ENCODE data around the gene TGFB1I1. TPM values are rescaled to one million over a fixed set of nuclear protein-coding genes. Genes with fewer than 3 reads are reported as not detected.

TGFB1I1 gene
- total RNA-seq, 3 donors from 2014 or later: 17.4 to 31.8 (median 30.1) TPM

GRCh38 chr16:31467151-31467773, 4.7 kb upstream of the TGFB1I1 start:
- intact Hi-C loops (cut with DNase I; ENCODE audit: low total_unique reads): no loop called here
- no peak for DNase-seq (ENCODE audit: low spot score in 2 of 2)
- Histone ChIP-seq H3K27ac (no peak overlapping the region), H3K9me3 (no peaks in the 10 kb centered on the region), H3K4me1 (no peaks in the 10 kb centered on the region), H3K4me3 (no peak overlapping the region), H3K27me3 (no peaks in the 10 kb centered on the region), H3K36me3 (no peaks in the 10 kb centered on the region)
- TF ChIP-seq POLR2A (IDR thresholded peaks at IDR 0.05) (no peak), POLR2AphosphoS5 (IDR thresholded peaks at IDR 0.05) (no peak), CTCF (IDR thresholded peaks at IDR 0.05) (no peak)

- H3K27me3 ChIP-seq: no peaks in the 10 kb centered on the region
- no peak for TF ChIP-seq POLR2AphosphoS5 (IDR thresholded peaks at IDR 0.05)
- no peak for TF ChIP-seq CTCF (IDR thresholded peaks at IDR 0.05)
- TF ChIP-seq POLR2A (IDR thresholded peaks at IDR 0.05): no peak
- H3K36me3 ChIP-seq: no peaks in the 10 kb centered on the region
- H3K9me3 ChIP-seq: no peaks in the 10 kb centered on the region
- no peak overlapping the region for H3K4me3 ChIP-seq
- no peaks in the 10 kb centered on the region for H3K4me1 ChIP-seq
- no peak overlapping the region for H3K27ac ChIP-seq
- intact Hi-C loops (cut with DNase I; ENCODE audit: low total_unique reads): no loop called here
- DNase-seq (ENCODE audit: low spot score in 2 of 2): no peak
Measured at GRCh38 chr16:31467858-31468257, 4.1 kb upstream of the TGFB1I1 start.

- intact Hi-C loops (cut with DNase I; ENCODE audit: low total_unique reads): no loop called here
- Histone ChIP-seq H3K4me1 (no peaks in the 10 kb centered on the region), H3K4me3 (peak overlapping the region in 1 of 3 donors; percentile 77), H3K27me3 (no peaks in the 10 kb centered on the region), H3K9me3 (no peaks in the 10 kb centered on the region), H3K27ac (peak overlapping the region; percentile 87 to 94), H3K36me3 (no peaks in the 10 kb centered on the region)
- no peak for DNase-seq (ENCODE audit: low spot score in 2 of 2)
- TF ChIP-seq POLR2AphosphoS5 (IDR thresholded peaks at IDR 0.05): no peak
- no peak for TF ChIP-seq POLR2A (IDR thresholded peaks at IDR 0.05)
- no peak for TF ChIP-seq CTCF (IDR thresholded peaks at IDR 0.05)
Measured at GRCh38 chr16:31470615-31471014, 1.3 kb upstream of the TGFB1I1 start.

- Histone ChIP-seq H3K27me3 (no peaks in the 10 kb centered on the region), H3K27ac (peak overlapping the region; percentile 87 to 94), H3K9me3 (no peaks in the 10 kb centered on the region), H3K4me3 (peak overlapping the region; percentile 63 to 77 (median 74)), H3K4me1 (no peaks in the 10 kb centered on the region), H3K36me3 (no peaks in the 10 kb centered on the region)
- DNase-seq (ENCODE audit: low spot score in 2 of 2): no peak
- intact Hi-C loops (cut with DNase I; ENCODE audit: low total_unique reads): no loop called here
- TF ChIP-seq POLR2A (IDR thresholded peaks at IDR 0.05): no peak
- no peak for TF ChIP-seq POLR2AphosphoS5 (IDR thresholded peaks at IDR 0.05)
- no peak for TF ChIP-seq CTCF (IDR thresholded peaks at IDR 0.05)
Measured at GRCh38 chr16:31471241-31471874, 594 bp upstream of the TGFB1I1 start.

GRCh38 chr16:31472709-31473203, 804 bp downstream of the TGFB1I1 start:
- TF ChIP-seq POLR2AphosphoS5 (IDR thresholded peaks at IDR 0.05) (peak in 1 of 3 donors; percentile 43), CTCF (IDR thresholded peaks at IDR 0.05) (peak; percentile 18 to 62 (median 60)), POLR2A (IDR thresholded peaks at IDR 0.05) (no peak)

More at GRCh38 chr16:31472709-31473203, 804 bp downstream of the TGFB1I1 start:
- peak overlapping the region; percentile 63 to 77 (median 74) for H3K4me3 ChIP-seq
- no peaks in the 10 kb centered on the region for H3K4me1 ChIP-seq
- no peaks in the 10 kb centered on the region for H3K36me3 ChIP-seq
- intact Hi-C loops (cut with DNase I; ENCODE audit: low total_unique reads): no loop called here
- peak; percentile 81 to 87 for DNase-seq (ENCODE audit: low spot score in 2 of 2)
- H3K27ac ChIP-seq: peak overlapping the region; percentile 87 to 94
- H3K27me3 ChIP-seq: no peaks in the 10 kb centered on the region
- H3K9me3 ChIP-seq: no peaks in the 10 kb centered on the region

Data from breast epithelium (tissue), 4 donors.